ENCODE measurements around the gene TRANK1.
"Not testable (repeated sequence)": the region's sequence is repeated elsewhere in the genome, so short reads cannot be mapped to it uniquely, and the experiment has no call there.

Gene TRANK1

GRCh38 chr3:36942638-36943248, 2.1 kb downstream of the TRANK1 start:
- no peak for TF ChIP-seq CTCF (IDR thresholded peaks at IDR 0.05; ENCODE audit: insufficient read depth, low read depth, low read length, missing control alignments)
- no peak overlapping the region for H3K4me3 ChIP-seq (ENCODE audit: low read length)
- DNase-seq (ENCODE audit: low read depth): no peak

DNA sequence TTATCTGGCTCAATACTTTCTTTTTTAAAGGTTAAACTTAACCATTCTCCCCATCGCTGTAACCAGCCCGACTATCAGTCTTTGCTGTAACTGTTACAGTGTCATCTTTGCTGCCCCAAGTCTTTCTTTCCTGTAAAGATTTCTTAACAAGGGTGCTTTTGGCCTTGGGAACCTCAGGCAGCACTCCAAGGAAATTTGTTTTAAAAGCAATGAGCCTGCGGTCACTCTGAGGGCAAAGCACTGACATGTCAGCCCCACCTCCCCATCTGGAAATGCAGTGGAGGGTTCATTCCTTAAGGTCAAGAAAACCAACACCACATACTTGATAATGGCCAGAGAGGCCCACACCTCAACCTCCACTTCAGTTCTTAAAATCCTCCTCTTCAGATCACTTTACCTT, 3.2 kb downstream of the TRANK1 start:
- no peak for DNase-seq (ENCODE audit: low read depth)
- H3K4me3 ChIP-seq (ENCODE audit: low read length): no peak overlapping the region
- TF ChIP-seq CTCF (IDR thresholded peaks at IDR 0.05; ENCODE audit: insufficient read depth, low read depth, low read length, missing control alignments): no peak

DNA sequence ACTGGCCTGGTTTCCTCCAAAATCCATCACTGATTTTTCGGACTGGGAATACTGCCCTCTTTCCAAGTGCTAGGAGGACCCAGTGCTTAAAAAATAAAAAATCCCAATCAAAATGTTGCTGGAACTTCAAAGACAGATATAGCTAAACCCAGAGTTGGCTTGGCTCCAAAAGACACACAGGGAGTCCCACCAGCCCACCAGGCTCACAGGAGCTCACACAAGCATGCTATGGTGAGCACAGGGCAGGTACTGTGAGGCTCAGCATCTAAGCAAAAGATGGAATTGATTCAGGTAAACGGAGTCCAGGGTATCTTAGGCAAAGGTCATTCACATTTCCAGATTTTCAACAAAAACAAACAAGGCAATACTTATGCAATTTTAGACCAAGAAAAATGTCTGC, 3.7 kb downstream of the TRANK1 start:
- DNase-seq (ENCODE audit: low read depth): no peak
- no peak for TF ChIP-seq CTCF (IDR thresholded peaks at IDR 0.05; ENCODE audit: insufficient read depth, low read depth, low read length, missing control alignments)
- H3K4me3 ChIP-seq (ENCODE audit: low read length): no peak overlapping the region

GRCh38 chr3:36937492-36937891, 7.4 kb downstream of the TRANK1 start:
- no peak overlapping the region for H3K4me3 ChIP-seq (ENCODE audit: low read length)
- TF ChIP-seq CTCF (IDR thresholded peaks at IDR 0.05; ENCODE audit: insufficient read depth, low read depth, low read length, missing control alignments): no peak
- no peak for DNase-seq (ENCODE audit: low read depth)

DNA sequence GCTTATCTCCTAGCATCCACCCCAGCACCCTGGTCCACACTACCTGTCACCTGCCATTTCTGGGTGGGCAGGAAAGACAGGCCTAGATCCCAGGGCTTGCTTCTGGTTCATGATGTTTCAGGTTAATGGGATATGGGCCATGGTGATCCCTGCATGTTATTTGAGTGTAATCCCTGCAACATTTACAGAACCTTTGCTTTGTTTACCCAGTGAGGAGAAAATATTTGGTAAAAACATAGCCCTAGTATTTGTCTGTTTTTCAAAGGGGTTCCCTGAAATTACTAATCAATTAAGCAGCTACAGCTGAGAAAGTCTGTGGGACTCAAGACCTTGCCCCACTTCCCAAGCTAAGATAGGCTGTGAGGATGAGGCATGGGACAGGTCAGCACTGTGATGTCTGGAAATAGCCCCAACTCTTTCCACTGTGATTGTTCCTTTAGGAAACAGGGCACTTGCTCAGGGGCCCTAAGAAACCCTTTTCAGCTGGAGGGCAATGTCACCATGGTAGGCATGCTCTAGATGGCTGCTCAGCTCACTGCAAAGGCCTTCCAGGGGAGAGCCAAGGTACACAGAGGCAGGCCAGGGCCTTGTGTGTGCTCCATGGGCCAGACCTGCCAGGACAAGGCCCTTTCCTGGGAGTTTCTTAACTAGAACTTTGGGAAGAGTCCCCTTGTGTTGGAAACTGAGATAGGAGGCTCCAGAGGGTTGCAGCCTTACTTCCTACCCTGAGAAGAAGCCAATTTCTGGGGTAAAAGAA, 11.1 kb downstream of the TRANK1 start:
- DNase-seq (ENCODE audit: low read depth): no peak
- H3K4me3 ChIP-seq (ENCODE audit: low read length): no peak overlapping the region
- TF ChIP-seq CTCF (IDR thresholded peaks at IDR 0.05; ENCODE audit: insufficient read depth, low read depth, low read length, missing control alignments): no peak

- not testable (repeated sequence) for DNase-seq (ENCODE audit: low read depth); H3K4me3 ChIP-seq (ENCODE audit: low read length)
Observed at GRCh38 chr3:36931424-36931823, 13.4 kb downstream of the TRANK1 start.

GRCh38 chr3:36928220-36928619, 16.6 kb downstream of the TRANK1 start:
- TF ChIP-seq CTCF (IDR thresholded peaks at IDR 0.05; ENCODE audit: insufficient read depth, low read depth, low read length, missing control alignments): no peak
- no peak for DNase-seq (ENCODE audit: low read depth)
- H3K4me3 ChIP-seq (ENCODE audit: low read length): no peak overlapping the region

Data from epithelial cell of esophagus (primary cell).